ENCODE data around the gene RYR3.
"Not testable (repeated sequence)": the region's sequence is repeated elsewhere in the genome, so short reads cannot be mapped to it uniquely, and the experiment has no call there.

The RYR3 gene

DNA sequence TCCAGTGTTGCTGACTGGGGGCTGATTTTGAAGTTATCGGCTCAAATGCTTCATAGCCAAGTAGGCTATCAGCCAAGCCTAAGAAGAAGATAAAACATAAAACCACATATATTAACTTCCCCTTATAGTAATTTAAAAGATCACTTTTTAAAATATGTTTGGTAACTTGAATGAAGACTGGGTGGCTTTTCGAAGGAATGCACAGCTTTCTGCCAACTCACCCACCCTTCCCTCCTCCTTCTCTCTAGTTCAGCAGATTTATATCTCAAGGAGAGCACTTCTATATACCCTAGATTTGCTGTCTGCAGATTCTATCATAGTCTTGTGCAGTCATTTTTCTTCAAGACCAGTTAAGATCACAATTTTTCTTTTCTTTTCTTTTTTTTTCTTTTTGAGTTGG is 468.1 kb downstream of the RYR3 start:
- no peak for DNase-seq (ENCODE audit: low spot score)

- DNase-seq (ENCODE audit: low spot score), result no peak
These were observed 469.4 kb downstream of the RYR3 start for GRCh38 chr15:33780011-33780768.

- DNase-seq (ENCODE audit: low spot score), result no peak
These were observed 472.2 kb downstream of the RYR3 start for GRCh38 chr15:33782966-33783365.

DNA sequence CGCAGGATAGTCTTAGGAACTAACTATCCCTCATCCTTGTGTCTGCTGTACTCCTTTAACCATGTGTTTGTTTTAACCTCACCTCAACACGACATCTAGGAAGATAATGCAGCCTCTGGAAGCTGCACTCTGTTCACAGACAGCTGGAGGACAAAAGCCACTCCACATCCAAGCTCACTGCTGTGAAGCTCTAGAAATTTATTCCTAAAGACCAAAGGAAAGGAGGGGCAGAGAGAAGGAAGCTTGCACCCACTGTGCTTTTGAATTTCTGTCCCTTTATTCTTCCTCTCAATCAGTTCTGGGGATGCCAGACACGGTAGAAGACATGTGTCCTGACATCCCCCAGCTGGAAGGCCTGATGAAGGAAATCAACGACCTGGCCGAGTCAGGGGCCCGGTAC is 474.6 kb downstream of the RYR3 start:
- no peak for DNase-seq (ENCODE audit: low spot score)

DNA sequence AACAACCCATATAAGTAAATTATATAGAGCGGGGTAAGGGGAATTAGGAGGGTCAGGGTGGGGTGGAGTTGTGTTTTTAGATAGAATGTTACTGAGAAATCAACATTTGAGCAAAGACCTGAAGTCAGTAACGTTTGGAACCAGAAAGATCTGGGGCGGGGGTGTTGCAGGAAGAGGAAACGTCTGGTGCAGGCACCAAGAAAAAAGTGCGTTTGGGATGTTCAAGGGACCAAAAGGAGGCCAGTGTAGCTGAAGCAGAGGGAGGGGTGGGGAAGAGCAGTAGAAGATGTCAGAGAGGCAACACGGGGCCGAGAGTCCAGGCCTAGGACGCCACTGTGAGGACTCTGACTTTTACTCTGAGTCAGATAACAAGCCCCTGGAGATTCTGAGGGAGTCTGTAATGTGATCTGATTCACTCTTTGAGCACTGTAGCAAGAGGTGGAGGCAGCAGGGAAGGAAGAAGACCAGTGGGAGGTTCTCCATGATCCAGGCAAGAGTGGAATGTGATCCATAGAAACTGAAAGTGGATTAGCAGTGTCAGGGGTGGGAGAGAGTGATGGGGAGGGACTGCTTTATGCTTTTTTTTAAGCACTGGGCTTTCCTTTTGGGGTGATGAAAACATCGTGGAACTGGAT is 478.3 kb downstream of the RYR3 start:
- no peak for DNase-seq (ENCODE audit: low spot score)

DNA sequence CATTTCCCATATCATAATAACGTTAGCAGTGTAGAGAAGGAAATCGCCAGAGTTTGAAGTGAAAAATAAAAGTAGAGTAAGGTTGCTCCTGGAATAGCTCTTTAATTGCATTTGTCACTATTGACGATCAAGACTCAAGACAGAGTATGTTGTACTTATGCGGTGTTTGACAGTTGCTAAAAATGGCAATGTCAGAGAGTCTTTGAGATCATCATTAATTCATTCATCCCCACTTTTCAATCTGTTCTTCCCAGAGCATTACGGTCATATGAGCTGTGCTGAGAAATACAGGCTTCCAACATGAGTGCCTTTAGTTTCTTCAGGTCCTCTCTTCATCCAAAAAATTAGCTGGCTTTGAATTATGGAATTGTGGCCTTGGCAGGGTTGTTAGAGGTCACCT is 483.7 kb downstream of the RYR3 start:
- no peak for DNase-seq (ENCODE audit: low spot score)

DNA sequence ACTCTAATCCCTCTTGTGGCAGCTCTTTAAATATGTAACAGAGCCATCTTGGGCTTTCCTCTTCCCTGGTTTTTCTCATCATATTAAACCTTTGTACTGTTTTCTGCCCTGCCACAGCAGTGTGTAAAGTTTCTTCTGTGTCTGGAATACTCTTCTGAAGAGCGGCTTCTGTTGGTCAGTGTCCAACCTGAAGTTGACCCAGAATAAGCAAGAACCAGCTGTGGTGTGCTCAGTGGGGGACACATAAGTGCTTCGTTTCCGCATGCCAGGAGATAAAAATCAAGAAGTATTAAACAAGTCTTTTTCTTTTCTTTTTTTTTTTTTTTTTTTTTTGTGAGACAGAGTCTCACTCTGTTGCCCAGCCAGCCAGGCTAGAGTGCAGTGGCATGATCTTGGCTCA is 484.3 kb downstream of the RYR3 start:
- DNase-seq (ENCODE audit: low spot score), result no peak

DNA sequence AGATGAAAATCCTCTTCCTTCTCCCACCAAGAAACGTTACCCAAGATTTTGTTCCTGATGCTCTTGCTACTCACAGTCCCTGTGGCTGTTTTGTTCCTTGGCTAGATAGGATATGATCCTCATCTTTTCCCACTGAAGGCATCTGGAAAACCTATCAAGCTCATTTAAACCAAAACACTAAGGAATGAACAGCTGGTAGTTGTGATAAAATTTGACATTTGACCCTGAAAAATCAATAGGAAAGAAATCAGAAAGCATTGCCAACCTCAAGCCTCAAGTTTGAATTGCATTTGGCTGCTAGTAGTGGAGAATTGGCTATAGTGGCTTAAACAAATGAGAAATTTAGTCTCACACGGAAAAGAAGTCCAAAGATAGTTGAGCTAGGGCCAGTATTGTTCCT is 486.9 kb downstream of the RYR3 start:
- DNase-seq (ENCODE audit: low spot score), result no peak

DNA sequence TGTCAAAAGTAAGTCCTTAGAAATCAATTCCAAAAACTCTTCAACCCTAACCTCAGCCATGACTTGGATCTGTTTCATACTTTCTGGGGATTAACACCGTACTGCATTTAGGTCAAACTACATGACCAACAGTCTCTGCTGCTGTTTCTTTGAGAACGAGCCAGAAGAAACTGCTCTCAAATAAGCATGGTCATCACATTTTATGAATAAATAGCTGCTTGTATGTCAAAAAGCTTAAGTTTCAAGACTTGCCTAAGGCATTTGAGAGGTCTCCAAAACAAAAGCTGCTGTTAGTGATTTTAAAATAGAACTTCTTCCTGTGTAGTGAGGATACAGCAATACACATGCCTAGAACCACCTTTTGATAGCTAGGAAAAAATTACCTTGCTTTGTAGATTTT is 491.2 kb downstream of the RYR3 start:
- no peak for DNase-seq (ENCODE audit: low spot score)

- no peak for DNase-seq (ENCODE audit: low spot score)
These were observed 496.9 kb downstream of the RYR3 start for GRCh38 chr15:33807665-33808064.

DNA sequence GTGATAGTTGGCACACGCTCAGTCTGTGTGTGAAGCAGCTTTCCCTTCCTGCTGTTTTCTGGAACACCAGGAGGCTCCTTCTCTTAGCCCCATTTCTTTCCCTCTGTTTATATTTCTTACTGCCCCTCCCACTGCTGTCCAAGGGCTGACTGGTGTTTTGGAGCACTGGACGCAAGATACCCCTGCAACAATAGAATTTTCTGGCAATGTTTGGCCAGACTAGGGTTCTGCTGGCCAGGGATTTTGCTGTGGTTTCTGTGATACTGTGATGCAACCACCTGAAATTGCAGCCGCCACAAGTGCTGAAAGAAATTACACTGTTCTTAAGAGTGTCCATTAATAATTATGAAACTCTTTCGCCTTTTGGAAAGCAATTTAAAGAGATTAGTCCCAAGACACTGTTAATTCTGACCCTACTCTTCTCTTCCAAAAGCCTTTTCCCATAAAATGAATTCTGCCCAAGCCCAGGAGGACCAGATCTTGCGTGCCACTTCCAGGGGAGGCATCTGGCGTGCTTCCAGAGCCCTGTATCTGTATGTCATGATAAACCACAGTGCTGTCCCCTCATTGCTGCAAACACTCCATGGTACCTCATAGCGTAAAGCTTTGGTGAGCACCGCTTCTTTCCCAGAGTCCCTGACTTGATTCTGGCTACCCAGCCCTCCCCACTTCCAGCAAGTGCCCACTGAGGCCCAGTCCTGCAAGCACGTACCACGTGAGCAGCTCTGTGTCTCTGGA is 498.1 kb downstream of the RYR3 start:
- no peak for DNase-seq (ENCODE audit: low spot score)

- DNase-seq (ENCODE audit: low spot score), result no peak
These were observed 499.4 kb downstream of the RYR3 start for GRCh38 chr15:33810073-33810595.

GRCh38 chr15:33810806-33811205 is 500.0 kb downstream of the RYR3 start:
- DNase-seq (ENCODE audit: low spot score), result no peak

DNA sequence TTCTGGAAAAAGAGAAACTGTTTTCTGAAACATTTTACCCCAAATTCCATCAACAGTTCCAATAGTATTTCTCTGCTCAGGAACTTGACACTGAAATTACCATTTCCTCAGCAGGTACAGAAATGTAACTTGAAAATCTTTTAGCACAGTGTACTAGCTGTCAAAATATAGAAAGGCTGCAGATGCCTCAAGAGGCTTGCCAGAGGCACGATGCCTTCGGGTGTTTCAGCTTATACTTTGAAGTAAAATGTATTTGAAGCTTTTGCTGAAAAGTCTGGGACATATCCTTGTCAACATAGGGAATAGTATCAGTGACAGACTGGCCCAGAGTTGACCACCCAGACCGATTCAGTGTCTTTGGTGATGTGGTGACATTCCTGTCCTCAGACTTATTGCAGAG is 503.1 kb downstream of the RYR3 start:
- no peak for DNase-seq (ENCODE audit: low spot score)

GRCh38 chr15:33819499-33819898 is 508.7 kb downstream of the RYR3 start:
- DNase-seq (ENCODE audit: low spot score), result not testable (repeated sequence)

DNA sequence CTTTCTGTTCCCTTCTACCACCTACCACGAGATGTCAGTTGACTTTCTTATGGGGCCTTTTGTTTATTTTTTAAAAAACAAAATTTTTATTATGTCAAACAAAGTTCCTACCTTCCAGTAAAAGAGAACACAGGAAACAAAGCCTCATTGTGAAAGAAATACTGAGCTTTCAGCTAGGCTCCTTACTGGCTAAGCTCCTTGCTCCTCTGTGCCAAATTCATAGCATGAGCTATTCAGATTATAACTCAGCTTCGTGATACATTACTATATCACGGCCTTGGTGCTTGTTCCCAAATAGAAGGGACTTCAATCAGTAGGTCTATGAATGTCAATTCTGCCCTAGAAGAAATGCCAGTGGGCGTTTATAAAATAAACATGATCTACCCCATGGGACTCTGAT is 511.7 kb downstream of the RYR3 start:
- DNase-seq (ENCODE audit: low spot score), result no peak

GRCh38 chr15:33823119-33823518 is 512.4 kb downstream of the RYR3 start:
- DNase-seq (ENCODE audit: low spot score), result no peak

- DNase-seq (ENCODE audit: low spot score), result no peak
These were observed 514.7 kb downstream of the RYR3 start for GRCh38 chr15:33825453-33825852.

GRCh38 chr15:33826201-33826600 is 515.4 kb downstream of the RYR3 start:
- no peak for DNase-seq (ENCODE audit: low spot score)

- DNase-seq (ENCODE audit: low spot score), result no peak
These were observed 519.6 kb downstream of the RYR3 start for GRCh38 chr15:33830351-33830750.

- no peak for DNase-seq (ENCODE audit: low spot score)
These were observed 520.9 kb downstream of the RYR3 start for GRCh38 chr15:33831646-33832045.

DNA sequence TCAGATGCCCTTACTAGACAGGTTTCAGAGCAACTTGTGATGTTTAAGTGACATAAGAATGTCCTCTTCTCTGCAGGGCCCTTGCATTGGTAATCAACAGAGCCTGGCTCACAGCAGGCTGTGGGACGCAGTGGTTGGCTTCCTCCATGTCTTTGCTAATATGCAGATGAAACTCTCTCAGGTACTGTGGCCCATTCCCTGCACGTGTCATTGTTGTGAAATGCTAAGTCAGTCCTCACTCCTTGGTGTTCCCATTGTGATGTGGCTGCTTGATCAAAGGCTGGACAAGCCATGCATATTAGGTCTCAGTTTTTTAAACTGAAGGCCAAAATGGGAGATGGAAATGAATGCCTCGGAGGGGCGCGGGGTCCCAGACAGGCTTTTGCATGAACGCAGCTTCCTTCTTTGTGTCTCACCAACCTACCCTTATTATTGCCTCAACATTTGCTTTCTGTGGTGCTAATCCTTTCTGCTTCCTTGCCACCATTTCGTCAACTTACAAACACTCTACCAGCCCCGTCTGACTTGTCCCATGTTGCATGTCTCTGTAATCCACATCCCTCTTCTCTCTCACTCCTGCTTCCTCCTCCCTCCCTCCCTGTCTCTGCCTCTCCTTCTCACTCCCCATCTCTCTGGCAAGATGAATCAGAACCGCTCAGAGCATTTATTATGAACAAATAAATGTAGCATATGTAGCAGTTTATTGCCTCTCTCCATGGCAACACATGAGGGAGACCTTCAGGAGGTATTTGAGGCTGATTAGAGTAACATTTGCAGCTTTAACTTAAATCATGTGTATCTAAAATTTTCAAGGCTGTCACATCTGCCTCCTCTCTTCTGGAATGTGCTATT is 524.4 kb downstream of the RYR3 start:
- DNase-seq (ENCODE audit: low spot score), result no peak
